ENCODE measurements around the gene ANKRD50. TPM values are rescaled to one million over a fixed set of nuclear protein-coding genes. Genes with fewer than 3 reads are reported as not detected.

Gene ANKRD50
- total and polyA plus RNA-seq, 2 of the 13 experiments (the other 11 are each of a cell fraction or from before 2014, with no cell fraction given), result 2.4 to 4.4 TPM

GRCh38 chr4:124711471-124712371 lies 811 bp downstream of the ANKRD50 start (continued):
- no peak for TF ChIP-seq HNF1A (IDR thresholded peaks at IDR 0.05; ENCODE audit: low read depth)
- TF ChIP-seq HNF1A (CRISPR knock-in tag; IDR thresholded peaks at IDR 0.05; ENCODE audit: borderline replicate concordance), result no peak
- no peak for TF ChIP-seq HNF4G (IDR thresholded peaks at IDR 0.05; ENCODE audit: borderline replicate concordance, low read depth, low read length)
- TF ChIP-seq HNF4G (CRISPR knock-in tag; IDR thresholded peaks at IDR 0.05; ENCODE audit: borderline replicate concordance, low read depth), result no peak
- TF ChIP-seq ZNF816 (CRISPR knock-in tag; IDR thresholded peaks at IDR 0.05; ENCODE audit: borderline replicate concordance), result no peak
- TF ChIP-seq ZNF704 (CRISPR knock-in tag; IDR thresholded peaks at IDR 0.05; ENCODE audit: borderline replicate concordance), result no peak
- TF ChIP-seq ZBTB49 (CRISPR knock-in tag; IDR thresholded peaks at IDR 0.05; ENCODE audit: borderline replicate concordance), result no peak
- no peak for TF ChIP-seq HOXA9 (CRISPR knock-in tag; IDR thresholded peaks at IDR 0.05; ENCODE audit: borderline replicate concordance)
- TF ChIP-seq ZFP91 (CRISPR knock-in tag; IDR thresholded peaks at IDR 0.05; ENCODE audit: borderline replicate concordance), result peak; percentile 55; the same call in 1 of the 2 replicates
- no peak; the same call in 1 of the 2 replicates for TF ChIP-seq KAT8 (CRISPR knock-in tag; IDR thresholded peaks at IDR 0.05)
- TF ChIP-seq MYPOP (CRISPR knock-in tag; IDR thresholded peaks at IDR 0.05), result peak; percentile 20; the same call in 1 of the 2 replicates
- TF ChIP-seq FOXJ3 (CRISPR knock-in tag; IDR thresholded peaks at IDR 0.05; ENCODE audit: borderline replicate concordance), result no peak
- TF ChIP-seq ZNF660 (CRISPR knock-in tag; IDR thresholded peaks at IDR 0.05; ENCODE audit: borderline replicate concordance, low read depth), result no peak
- no peak for TF ChIP-seq EHMT2 (IDR thresholded peaks at IDR 0.05; ENCODE audit: borderline replicate concordance, low read depth, low read length)
- TF ChIP-seq DBP (CRISPR knock-in tag; IDR thresholded peaks at IDR 0.05; ENCODE audit: not compliant biosample characterization), result no peak
